ENCODE measurements around the gene LARP7. TPM values are rescaled to one million over a fixed set of nuclear protein-coding genes. Genes with fewer than 3 reads are reported as not detected.
"Not testable (repeated sequence)": the region's sequence is repeated elsewhere in the genome, so short reads cannot be mapped to it uniquely, and the experiment has no call there.

Gene LARP7
- total RNA-seq, 1 experiment from 2014 or later: 36.3 TPM

DNA sequence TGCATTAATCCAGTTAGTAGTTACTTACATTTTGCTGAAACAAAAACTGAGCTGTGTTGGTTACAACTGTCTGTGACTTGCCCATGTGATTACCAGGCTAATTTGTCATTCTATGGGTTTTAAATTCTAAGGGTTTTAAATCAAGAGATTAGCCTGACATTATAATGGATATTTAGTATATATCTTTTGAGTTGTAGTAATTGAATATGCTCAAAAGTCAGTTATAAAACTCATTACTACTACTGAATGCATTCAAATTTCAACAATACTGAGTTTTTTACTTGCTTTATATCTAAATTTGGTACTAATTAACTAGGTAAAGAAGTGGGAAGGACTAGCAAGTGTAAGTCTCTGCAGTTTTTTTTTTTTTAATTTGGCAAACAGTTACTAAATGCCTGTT is 14.7 kb downstream of the LARP7 start:
- H3K4me1 Mint-ChIP-seq (ENCODE audit: insufficient read depth, unreplicated experiment): no peaks in the 10 kb centered on the region
- no peaks in the 10 kb centered on the region for H3K9me3 Mint-ChIP-seq (ENCODE audit: unreplicated experiment)
- no peak for DNase-seq (ENCODE audit: unreplicated experiment)
- H3K27ac Mint-ChIP-seq (ENCODE audit: low read depth, unreplicated experiment): no peak overlapping the region
- H3K4me3 Mint-ChIP-seq (ENCODE audit: unreplicated experiment): no peak overlapping the region
- no peaks in the 10 kb centered on the region for H3K27me3 Mint-ChIP-seq (ENCODE audit: insufficient read depth, unreplicated experiment)
- intact Hi-C loops (cut with micrococcal nuclease): no loop called here
- H3K36me3 Mint-ChIP-seq (ENCODE audit: insufficient read depth, unreplicated experiment): peaks cover 76% of the 10 kb centered on the region
- POLR2A ChIA-PET: no interaction called here
- CTCF ChIA-PET: no interaction called here
- TF ChIP-seq, protein P1, sequence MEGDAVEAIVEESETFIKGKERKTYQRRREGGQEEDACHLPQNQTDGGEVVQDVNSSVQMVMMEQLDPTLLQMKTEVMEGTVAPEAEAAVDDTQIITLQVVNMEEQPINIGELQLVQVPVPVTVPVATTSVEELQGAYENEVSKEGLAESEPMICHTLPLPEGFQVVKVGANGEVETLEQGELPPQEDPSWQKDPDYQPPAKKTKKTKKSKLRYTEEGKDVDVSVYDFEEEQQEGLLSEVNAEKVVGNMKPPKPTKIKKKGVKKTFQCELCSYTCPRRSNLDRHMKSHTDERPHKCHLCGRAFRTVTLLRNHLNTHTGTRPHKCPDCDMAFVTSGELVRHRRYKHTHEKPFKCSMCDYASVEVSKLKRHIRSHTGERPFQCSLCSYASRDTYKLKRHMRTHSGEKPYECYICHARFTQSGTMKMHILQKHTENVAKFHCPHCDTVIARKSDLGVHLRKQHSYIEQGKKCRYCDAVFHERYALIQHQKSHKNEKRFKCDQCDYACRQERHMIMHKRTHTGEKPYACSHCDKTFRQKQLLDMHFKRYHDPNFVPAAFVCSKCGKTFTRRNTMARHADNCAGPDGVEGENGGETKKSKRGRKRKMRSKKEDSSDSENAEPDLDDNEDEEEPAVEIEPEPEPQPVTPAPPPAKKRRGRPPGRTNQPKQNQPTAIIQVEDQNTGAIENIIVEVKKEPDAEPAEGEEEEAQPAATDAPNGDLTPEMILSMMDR (IDR thresholded peaks at IDR 0.05; ENCODE audit: unreplicated experiment): no peak
- no TSS peak for BruUV-seq (replicated peaks)

DNA sequence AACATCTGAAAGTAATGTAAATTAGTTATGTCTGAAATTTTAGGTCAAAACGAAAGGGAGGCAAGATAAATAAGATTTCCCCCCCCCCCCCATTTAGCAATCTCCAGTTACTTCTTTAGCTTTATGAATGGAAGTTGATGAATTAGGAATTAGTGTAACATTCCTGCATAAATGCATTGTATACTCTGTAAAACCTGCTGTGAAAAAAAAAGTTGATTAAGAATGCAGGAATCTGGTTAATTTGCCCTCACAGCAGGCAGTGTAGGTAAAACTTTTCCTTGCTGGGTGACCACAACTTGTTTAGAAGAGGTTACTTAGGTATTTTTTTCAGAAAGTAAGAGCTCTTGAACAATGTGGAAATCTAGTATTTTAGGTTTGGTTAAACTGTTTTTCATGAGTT is 15.3 kb downstream of the LARP7 start:
- POLR2A ChIA-PET: interaction anchor here (0.6 kb wide), 2 partner anchors 8 to 286 kb away, joined by 3 to 4 read pairs; no protein-coding TSS in a partner anchor
- Mint-ChIP-seq H3K9me3 (ENCODE audit: unreplicated experiment) (no peaks in the 10 kb centered on the region), H3K4me1 (ENCODE audit: insufficient read depth, unreplicated experiment) (no peaks in the 10 kb centered on the region), H3K27me3 (ENCODE audit: insufficient read depth, unreplicated experiment) (no peaks in the 10 kb centered on the region), H3K36me3 (ENCODE audit: insufficient read depth, unreplicated experiment) (peaks cover 76% of the 10 kb centered on the region), H3K4me3 (ENCODE audit: unreplicated experiment) (no peak overlapping the region), H3K27ac (ENCODE audit: low read depth, unreplicated experiment) (no peak overlapping the region)
- TF ChIP-seq, protein P1 (IDR thresholded peaks at IDR 0.05; ENCODE audit: unreplicated experiment): no peak
- no TSS peak for BruUV-seq (replicated peaks)
- intact Hi-C loops (cut with micrococcal nuclease): no loop called here
- DNase-seq (ENCODE audit: unreplicated experiment): no peak
- CTCF ChIA-PET: interaction anchor here (0.6 kb wide), 1 partner anchor 413 kb away, joined by 3 read pairs; no protein-coding TSS in a partner anchor

DNA sequence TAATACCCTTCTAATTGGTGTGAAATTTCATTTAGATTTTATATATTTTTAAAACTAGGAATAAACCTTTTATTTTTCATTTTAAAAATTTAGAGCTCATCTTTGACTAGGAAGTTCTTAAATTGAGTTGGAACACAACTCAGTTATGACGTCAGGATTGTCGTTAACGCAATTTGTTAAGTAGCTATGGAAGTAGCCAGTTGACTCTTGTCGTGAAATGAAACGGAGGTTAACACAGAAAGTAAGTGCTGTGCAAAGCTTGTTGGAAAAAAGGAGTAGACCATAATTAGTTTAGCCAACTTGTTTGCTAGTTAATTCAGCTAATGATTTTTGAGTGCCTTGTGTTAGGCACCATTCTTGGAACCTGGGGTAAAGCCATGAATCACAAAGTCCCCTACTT is 18.3 kb downstream of the LARP7 start:
- H3K36me3 Mint-ChIP-seq (ENCODE audit: insufficient read depth, unreplicated experiment): peaks cover 80% of the 10 kb centered on the region
- no peak overlapping the region for H3K4me3 Mint-ChIP-seq (ENCODE audit: unreplicated experiment)
- H3K9me3 Mint-ChIP-seq (ENCODE audit: unreplicated experiment): no peaks in the 10 kb centered on the region
- ChIA-PET POLR2A (interaction anchor here (1.1 kb wide), 1 partner anchor 84 kb away, joined by 3 read pairs; no protein-coding TSS in a partner anchor), CTCF (interaction anchor here (0.5 to 1.2 kb wide), 7 partner anchors 11 to 1023 kb away, joined by 3 to 5 read pairs (median 3); no protein-coding TSS in a partner anchor)
- intact Hi-C loops (cut with micrococcal nuclease): no loop called here
- no peak overlapping the region for H3K27ac Mint-ChIP-seq (ENCODE audit: low read depth, unreplicated experiment)
- no peaks in the 10 kb centered on the region for H3K4me1 Mint-ChIP-seq (ENCODE audit: insufficient read depth, unreplicated experiment)
- BruUV-seq (replicated peaks): no TSS peak
- no peak for DNase-seq (ENCODE audit: unreplicated experiment)
- TF ChIP-seq, protein P1 (IDR thresholded peaks at IDR 0.05; ENCODE audit: unreplicated experiment): no peak
- H3K27me3 Mint-ChIP-seq (ENCODE audit: insufficient read depth, unreplicated experiment): no peaks in the 10 kb centered on the region

DNA sequence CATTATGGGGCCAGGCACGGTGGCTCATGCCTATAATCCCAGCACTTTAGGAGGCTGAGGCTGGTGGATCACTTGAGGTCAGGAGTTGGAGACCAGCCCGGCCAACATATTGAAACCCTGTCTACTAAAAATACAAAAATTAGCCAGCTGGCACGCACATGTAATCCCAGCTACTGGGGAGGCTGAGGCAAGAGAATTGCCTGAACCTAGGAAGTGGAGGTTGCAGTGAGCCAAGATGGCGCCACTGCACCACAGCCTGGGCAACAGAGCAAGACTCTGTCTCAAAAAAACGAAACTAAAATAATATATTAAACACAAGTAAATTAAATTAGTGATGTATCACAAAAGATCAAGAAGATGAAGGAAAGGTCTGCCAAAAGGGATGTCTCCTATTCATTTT is 19.2 kb downstream of the LARP7 start:
- DNase-seq (ENCODE audit: unreplicated experiment); POLR2A ChIA-PET; H3K4me3 Mint-ChIP-seq (ENCODE audit: unreplicated experiment); BruUV-seq (replicated peaks); H3K27me3 Mint-ChIP-seq (ENCODE audit: insufficient read depth, unreplicated experiment); intact Hi-C loops (cut with micrococcal nuclease); H3K27ac Mint-ChIP-seq (ENCODE audit: low read depth, unreplicated experiment); H3K9me3 Mint-ChIP-seq (ENCODE audit: unreplicated experiment); H3K4me1 Mint-ChIP-seq (ENCODE audit: insufficient read depth, unreplicated experiment): not testable (repeated sequence)
- H3K36me3 Mint-ChIP-seq (ENCODE audit: insufficient read depth, unreplicated experiment): peaks cover 78% of the 10 kb centered on the region
- CTCF ChIA-PET: interaction anchor here (0.5 to 0.8 kb wide), 4 partner anchors 13 to 1022 kb away, joined by 3 read pairs; no protein-coding TSS in a partner anchor

DNA sequence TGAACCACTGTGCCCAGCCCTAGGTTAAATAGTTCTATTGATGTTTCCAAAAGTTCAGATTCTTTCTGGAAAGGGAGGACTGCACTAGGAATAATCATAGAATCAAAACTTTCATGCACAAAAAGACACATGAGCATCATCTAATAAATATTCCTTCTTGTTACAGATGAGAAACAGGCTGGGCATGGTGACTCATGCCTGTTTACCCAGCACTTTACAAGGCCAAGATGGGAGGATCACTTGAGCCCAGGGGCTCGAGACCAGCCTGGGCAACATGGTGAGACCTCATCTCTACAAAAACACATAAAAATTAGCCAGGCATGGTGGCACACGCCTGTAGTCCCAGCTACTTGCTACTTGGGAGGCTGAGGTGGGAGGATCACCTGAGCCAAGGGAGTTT is 27.7 kb downstream of the LARP7 start:
- no TSS peak for BruUV-seq (replicated peaks)
- peak; percentile 4 for DNase-seq (ENCODE audit: unreplicated experiment)
- H3K36me3 Mint-ChIP-seq (ENCODE audit: insufficient read depth, unreplicated experiment): peaks cover 20% of the 10 kb centered on the region
- ChIA-PET POLR2A (no interaction called here), CTCF (no interaction called here)
- H3K4me3 Mint-ChIP-seq (ENCODE audit: unreplicated experiment): no peak overlapping the region
- H3K9me3 Mint-ChIP-seq (ENCODE audit: unreplicated experiment): no peaks in the 10 kb centered on the region
- no peaks in the 10 kb centered on the region for H3K27me3 Mint-ChIP-seq (ENCODE audit: insufficient read depth, unreplicated experiment)
- TF ChIP-seq, protein P1 (IDR thresholded peaks at IDR 0.05; ENCODE audit: unreplicated experiment): no peak
- no peaks in the 10 kb centered on the region for H3K4me1 Mint-ChIP-seq (ENCODE audit: insufficient read depth, unreplicated experiment)
- intact Hi-C loops (cut with micrococcal nuclease): no loop called here
- H3K27ac Mint-ChIP-seq (ENCODE audit: low read depth, unreplicated experiment): no peak overlapping the region
